Measurements from ENCODE around the gene SLC24A3.

SLC24A3 gene

DNA sequence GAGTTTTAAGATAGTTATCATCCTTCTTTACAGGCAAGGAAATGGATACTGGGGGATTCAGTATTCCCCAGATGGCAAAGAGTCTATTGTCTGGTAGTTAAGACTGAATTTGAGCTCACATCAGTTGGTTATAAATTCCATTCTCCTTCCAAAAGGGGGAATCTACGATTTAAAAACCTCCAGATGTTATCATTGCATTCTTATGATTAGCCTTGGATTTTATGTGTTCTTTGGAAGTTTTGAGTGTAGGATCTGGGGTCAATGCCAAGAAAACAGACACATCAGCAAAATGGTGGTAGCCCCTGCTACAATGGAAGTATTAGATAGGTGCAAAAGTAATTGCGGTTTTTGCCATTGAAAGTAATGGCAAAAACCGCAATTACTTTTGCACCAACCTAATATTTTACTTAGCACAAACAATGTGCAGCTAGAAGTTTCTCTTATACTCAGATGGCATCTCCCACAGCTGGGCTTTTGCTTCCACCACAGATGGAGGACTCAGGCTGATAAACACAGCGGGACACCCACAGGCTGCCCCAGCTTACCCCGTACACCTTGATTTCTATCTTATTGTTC is 377.4 kb downstream of the SLC24A3 start:
- H3K4me3 ChIP-seq (replicated peaks; ENCODE audit: low read depth, low read length): no peak overlapping the region
- TF ChIP-seq, protein P1, sequence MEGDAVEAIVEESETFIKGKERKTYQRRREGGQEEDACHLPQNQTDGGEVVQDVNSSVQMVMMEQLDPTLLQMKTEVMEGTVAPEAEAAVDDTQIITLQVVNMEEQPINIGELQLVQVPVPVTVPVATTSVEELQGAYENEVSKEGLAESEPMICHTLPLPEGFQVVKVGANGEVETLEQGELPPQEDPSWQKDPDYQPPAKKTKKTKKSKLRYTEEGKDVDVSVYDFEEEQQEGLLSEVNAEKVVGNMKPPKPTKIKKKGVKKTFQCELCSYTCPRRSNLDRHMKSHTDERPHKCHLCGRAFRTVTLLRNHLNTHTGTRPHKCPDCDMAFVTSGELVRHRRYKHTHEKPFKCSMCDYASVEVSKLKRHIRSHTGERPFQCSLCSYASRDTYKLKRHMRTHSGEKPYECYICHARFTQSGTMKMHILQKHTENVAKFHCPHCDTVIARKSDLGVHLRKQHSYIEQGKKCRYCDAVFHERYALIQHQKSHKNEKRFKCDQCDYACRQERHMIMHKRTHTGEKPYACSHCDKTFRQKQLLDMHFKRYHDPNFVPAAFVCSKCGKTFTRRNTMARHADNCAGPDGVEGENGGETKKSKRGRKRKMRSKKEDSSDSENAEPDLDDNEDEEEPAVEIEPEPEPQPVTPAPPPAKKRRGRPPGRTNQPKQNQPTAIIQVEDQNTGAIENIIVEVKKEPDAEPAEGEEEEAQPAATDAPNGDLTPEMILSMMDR (IDR thresholded peaks at IDR 0.05; ENCODE audit: low read depth, low read length, missing control alignments): no peak
- DNase-seq (ENCODE audit: extremely low read depth, low read depth): no peak

DNA sequence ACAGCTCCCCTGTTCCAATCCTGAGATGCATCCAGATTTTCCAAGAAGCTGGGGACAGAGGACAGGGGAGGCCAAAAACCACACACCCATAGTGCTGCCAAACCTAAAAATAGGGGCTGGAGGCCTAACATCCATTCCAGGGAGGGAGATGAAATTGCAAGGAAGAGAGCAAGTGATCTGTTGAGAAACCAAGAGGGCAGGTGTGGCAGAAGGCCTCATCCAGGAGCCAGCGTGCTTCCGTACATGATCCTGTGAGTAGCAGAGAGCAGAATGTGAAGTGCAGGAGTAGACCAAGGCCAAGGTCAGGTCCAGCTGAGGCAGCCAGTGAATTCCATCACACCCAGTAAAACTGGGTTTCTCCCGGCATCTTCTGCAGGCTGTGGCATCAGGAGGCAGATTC is 377.9 kb downstream of the SLC24A3 start:
- DNase-seq (ENCODE audit: extremely low read depth, low read depth): no peak
- TF ChIP-seq, protein P1 (IDR thresholded peaks at IDR 0.05; ENCODE audit: low read depth, low read length, missing control alignments): no peak
- H3K4me3 ChIP-seq (replicated peaks; ENCODE audit: low read depth, low read length): no peak overlapping the region

DNA sequence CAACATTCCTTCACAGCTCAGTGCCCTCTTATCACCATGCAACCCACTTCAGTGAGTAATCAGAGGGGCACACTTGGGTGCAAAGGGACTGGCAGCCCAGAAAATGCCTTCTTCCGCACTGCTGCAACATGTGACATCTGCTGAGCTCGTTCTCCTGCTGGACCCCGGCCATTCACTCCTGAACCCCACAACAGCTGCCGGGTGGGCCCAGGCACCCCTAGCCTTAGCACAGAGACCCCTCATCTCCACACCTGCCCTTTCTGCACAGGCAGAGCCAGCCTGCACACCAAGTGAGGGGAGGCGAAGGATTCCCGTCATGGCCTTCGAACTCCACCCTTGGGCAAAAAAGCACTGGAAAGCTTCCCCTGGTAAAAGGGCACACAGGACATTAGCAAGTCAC is 381.3 kb downstream of the SLC24A3 start:
- no peak overlapping the region for H3K4me3 ChIP-seq (replicated peaks; ENCODE audit: low read depth, low read length)
- TF ChIP-seq, protein P1 (IDR thresholded peaks at IDR 0.05; ENCODE audit: low read depth, low read length, missing control alignments): no peak
- no peak for DNase-seq (ENCODE audit: extremely low read depth, low read depth)

DNA sequence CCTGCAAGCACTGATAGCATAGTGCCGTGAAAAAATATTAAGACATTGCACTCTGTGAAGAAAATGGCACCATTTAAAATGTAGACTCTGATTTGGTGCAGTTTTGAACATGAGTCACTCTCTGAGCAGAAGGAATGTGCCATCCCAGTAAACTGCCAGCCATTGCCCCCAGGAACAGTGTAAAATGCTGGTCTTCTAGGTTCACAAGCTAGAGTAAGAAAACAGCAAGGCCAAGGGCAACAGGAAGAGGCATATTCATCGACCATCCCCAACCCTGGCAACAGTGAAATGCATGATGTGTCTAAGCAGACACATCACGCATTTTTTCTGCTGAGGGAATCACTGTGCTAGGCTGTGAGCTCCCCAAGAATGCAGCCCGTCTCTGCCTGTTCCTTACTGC is 382.5 kb downstream of the SLC24A3 start:
- no peak overlapping the region for H3K4me3 ChIP-seq (replicated peaks; ENCODE audit: low read depth, low read length)
- TF ChIP-seq, protein P1 (IDR thresholded peaks at IDR 0.05; ENCODE audit: low read depth, low read length, missing control alignments): no peak
- DNase-seq (ENCODE audit: extremely low read depth, low read depth): no peak

DNA sequence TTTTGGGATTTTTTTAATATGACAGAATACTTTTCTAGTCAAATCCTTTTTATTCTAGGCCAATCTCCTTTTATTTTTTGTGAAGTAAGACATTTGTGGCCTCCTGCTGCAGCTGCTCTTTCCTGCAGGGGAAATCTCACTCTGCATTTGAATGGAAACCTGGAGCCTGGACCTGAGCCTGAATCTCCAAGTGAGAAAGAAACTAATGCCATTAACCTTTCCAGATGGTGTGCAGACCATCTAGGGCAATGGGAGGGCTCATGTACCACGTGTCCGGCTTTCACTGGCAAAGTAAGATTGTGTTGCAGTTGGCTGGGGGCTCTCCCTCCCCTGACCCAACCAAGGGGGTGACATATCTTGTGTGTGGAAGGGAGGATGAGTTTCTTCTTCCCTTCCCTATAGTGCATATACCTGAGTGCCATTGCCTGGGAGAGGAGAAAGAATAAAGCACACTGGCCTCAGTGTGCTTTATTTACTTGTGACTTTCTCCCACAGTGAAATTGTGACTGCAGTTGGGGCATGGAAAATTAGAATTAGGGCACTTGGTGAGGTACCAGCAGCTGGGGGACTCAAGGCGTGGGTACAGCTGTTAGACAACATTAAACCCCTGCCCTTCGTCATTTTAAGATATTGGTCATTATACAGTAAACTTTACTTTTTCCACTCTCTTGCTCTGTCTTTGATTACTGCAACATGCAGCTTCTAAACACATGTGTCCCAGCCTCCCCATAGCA is 385.8 kb downstream of the SLC24A3 start:
- DNase-seq (ENCODE audit: extremely low read depth, low read depth): no peak
- H3K4me3 ChIP-seq (replicated peaks; ENCODE audit: low read depth, low read length): no peak overlapping the region
- TF ChIP-seq, protein P1 (IDR thresholded peaks at IDR 0.05; ENCODE audit: low read depth, low read length, missing control alignments): no peak

DNA sequence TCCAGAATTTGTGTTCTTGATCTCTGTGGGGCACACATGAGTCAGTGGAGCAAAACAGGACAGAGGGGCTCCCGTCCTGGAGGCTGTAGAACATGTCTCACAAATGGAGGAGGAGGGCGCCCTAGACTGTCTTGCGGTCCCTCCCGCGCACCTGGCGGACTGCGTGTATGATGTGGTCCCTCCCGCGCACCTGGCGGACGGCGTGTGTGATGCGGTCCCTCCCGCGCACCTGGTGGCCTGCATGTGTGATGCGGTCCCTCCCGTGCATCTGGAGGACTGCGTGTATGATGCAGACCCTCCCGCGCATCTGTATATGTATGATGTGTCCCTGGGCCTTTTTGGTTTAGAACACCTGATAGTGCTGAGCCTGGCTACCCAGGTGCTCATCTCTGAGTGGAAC is 386.8 kb downstream of the SLC24A3 start:
- DNase-seq (ENCODE audit: extremely low read depth, low read depth): no peak
- TF ChIP-seq, protein P1 (IDR thresholded peaks at IDR 0.05; ENCODE audit: low read depth, low read length, missing control alignments): no peak
- H3K4me3 ChIP-seq (replicated peaks; ENCODE audit: low read depth, low read length): no peak overlapping the region
